Osteocyte (in vitro differentiated cells): Measurements from ENCODE around the gene DOCK1. TPM values are rescaled to one million over a fixed set of nuclear protein-coding genes. Genes with fewer than 3 reads are reported as not detected.

Experiments
- DNase-seq: peaks from one replicate; pipeline ENCODE4 v3.0.0; 2021; ENCODE audit warnings: mixed read lengths; ENCODE audit not compliant: unreplicated experiment; ENCODE audit errors: extremely low spot score
- H3K27ac Mint-ChIP-seq: one replicate; pipeline ENCODE4 v1.8.0; 2021; ENCODE audit warnings: mild to moderate bottlenecking, mixed read lengths; ENCODE audit not compliant: unreplicated experiment
- H3K27me3 Mint-ChIP-seq: one replicate; pipeline ENCODE4 v1.8.0; 2021; ENCODE audit warnings: mixed read lengths; ENCODE audit not compliant: unreplicated experiment
- H3K36me3 Mint-ChIP-seq: one replicate; pipeline ENCODE4 v1.8.0; 2021; ENCODE audit warnings: mixed read lengths; ENCODE audit not compliant: unreplicated experiment
- H3K4me1 Mint-ChIP-seq: one replicate; pipeline ENCODE4 v1.8.0; 2021; ENCODE audit warnings: mixed read lengths; ENCODE audit not compliant: unreplicated experiment
- H3K4me3 Mint-ChIP-seq: one replicate; pipeline ENCODE4 v1.8.0; 2021; ENCODE audit warnings: mild to moderate bottlenecking, moderate library complexity, mixed read lengths; ENCODE audit not compliant: unreplicated experiment
- H3K9me3 Mint-ChIP-seq: one replicate; pipeline ENCODE4 v1.8.0; 2021; ENCODE audit warnings: mixed read lengths; ENCODE audit not compliant: unreplicated experiment
- total RNA-seq: library from RNA; stranded (reverse); gene quantifications from 2 replicates; pipeline ENCODE4 v1.2.1, GENCODE V29; 2021
- TF ChIP-seq, protein P1 (sequence below): fragments of 200-600 bp; sonication (generic); IDR thresholded peaks from 2 replicates; pipeline ENCODE4 v1.5.0; 2021; ENCODE audit warnings: antibody characterized with exemption, mild to moderate bottlenecking, moderate library complexity

The DOCK1 gene
- total RNA-seq, 1 donor from 2014 or later, result 66.3 TPM

DNA sequence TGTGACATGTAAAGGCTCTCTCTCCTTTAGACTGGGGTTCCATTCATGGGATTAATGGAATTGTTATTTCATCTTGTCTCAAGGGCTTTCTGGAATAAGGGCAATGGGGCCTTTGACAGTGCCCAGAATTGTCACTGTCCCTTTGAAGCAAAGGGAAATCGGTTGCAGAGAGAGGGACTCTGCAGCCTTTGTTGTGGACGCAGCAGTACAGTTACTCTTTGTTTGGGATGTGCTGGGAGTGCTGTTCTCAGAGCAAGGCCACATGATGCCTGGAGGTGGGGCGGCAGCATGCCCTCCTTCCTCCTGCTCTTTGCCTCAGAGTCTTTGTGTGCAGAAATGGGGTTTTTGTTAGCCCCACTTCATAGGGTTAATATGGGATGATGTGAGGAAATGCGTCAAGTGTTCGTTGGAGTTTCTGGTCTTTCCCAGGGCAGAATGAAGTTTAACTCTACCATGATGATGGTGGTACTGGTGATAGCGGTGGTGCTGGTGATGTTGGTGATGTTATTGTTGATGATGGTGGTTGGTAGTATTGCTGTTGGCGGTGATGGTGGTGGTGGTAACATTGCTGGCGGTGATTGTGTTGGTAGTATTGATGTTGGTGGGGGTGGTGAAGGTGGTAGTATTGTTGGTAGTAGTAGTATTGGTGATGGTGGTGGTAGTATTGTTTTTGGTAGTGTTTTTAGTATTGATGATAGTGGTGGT lies 45.3 kb downstream of the DOCK1 start:
- peaks cover 5% of the 10 kb centered on the region for H3K4me1 Mint-ChIP-seq
- H3K27ac Mint-ChIP-seq, result no peak overlapping the region
- H3K36me3 Mint-ChIP-seq, result no peaks in the 10 kb centered on the region
- no peak overlapping the region for H3K4me3 Mint-ChIP-seq
- TF ChIP-seq, protein P1, sequence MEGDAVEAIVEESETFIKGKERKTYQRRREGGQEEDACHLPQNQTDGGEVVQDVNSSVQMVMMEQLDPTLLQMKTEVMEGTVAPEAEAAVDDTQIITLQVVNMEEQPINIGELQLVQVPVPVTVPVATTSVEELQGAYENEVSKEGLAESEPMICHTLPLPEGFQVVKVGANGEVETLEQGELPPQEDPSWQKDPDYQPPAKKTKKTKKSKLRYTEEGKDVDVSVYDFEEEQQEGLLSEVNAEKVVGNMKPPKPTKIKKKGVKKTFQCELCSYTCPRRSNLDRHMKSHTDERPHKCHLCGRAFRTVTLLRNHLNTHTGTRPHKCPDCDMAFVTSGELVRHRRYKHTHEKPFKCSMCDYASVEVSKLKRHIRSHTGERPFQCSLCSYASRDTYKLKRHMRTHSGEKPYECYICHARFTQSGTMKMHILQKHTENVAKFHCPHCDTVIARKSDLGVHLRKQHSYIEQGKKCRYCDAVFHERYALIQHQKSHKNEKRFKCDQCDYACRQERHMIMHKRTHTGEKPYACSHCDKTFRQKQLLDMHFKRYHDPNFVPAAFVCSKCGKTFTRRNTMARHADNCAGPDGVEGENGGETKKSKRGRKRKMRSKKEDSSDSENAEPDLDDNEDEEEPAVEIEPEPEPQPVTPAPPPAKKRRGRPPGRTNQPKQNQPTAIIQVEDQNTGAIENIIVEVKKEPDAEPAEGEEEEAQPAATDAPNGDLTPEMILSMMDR, result no peak
- H3K27me3 Mint-ChIP-seq, result no peaks in the 10 kb centered on the region
- peak; percentile 36 for DNase-seq
- no peaks in the 10 kb centered on the region for H3K9me3 Mint-ChIP-seq

DNA sequence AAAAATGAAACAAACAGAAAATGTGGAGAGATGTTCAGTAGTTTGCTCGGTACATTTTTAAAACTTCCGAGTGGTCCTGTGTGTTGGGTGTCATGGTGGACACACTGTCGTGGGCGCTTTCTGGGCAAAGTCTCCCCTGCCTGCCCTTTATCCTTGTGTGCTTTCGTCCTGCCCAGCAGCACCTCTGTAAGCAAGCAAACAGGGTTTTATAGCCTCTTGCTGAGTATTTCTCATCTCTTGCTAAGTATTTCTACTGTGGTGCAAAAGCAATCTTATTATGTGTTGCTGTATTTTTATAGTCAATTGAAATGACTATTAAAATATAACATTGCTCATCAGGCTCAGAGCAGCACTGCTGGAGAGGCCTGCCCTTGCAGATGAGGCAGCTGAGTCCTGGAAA lies 48.7 kb downstream of the DOCK1 start:
- TF ChIP-seq, protein P1, result no peak
- no peak overlapping the region for H3K27ac Mint-ChIP-seq
- H3K36me3 Mint-ChIP-seq, result no peaks in the 10 kb centered on the region
- no peaks in the 10 kb centered on the region for H3K27me3 Mint-ChIP-seq
- no peaks in the 10 kb centered on the region for H3K9me3 Mint-ChIP-seq
- H3K4me1 Mint-ChIP-seq, result peaks cover 10% of the 10 kb centered on the region
- no peak overlapping the region for H3K4me3 Mint-ChIP-seq
- DNase-seq, result peak; percentile 17

- no peaks in the 10 kb centered on the region for H3K9me3 Mint-ChIP-seq
- TF ChIP-seq, protein P1, result no peak
- H3K27me3 Mint-ChIP-seq, result no peaks in the 10 kb centered on the region
- DNase-seq, result no peak
- no peak overlapping the region for H3K27ac Mint-ChIP-seq
- H3K36me3 Mint-ChIP-seq, result no peaks in the 10 kb centered on the region
- H3K4me3 Mint-ChIP-seq, result no peak overlapping the region
- peaks cover 10% of the 10 kb centered on the region for H3K4me1 Mint-ChIP-seq
Measured at GRCh38 chr10:126955396-126955795, 50.2 kb downstream of the DOCK1 start.

DNA sequence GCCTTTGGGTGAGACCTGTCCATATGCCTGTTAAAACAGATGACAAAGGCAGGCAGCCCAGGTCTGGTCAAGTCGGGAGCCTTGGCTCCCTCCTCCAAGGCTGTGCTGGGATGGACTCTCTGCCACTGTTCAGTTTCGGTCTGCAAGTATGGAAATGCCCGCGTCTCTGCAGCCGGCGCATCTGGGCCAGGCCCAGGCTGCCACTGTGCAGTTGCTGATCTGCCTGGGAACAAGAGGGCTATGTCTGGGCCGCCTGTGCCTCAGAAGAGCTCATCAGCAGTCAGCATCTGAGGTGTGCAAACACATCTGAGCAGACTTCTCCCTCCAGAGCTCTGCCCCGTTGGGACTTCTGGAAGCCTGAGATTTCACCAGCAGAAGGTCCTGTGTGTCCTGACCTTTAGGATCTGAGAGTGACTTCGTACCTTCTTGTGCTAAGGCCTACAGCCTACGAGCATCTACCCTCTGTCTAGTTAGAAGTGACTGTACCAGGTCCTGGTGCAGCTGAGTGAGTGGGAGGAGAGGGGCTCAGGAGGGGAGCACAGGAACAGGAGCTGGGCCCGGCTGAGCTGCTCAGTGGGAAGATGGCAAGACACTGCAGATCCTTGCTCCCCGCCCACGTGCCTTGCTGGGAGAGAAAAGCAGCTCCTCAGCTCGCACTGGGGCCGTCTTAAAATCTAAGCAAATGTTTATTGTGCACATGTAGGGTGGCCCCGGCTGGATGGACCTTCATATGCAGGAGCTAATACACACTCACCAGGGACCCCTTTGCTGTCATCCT lies 50.9 kb downstream of the DOCK1 start:
- TF ChIP-seq, protein P1, result no peak
- DNase-seq, result no peak
- Mint-ChIP-seq H3K4me1 (peaks cover 12% of the 10 kb centered on the region), H3K36me3 (no peaks in the 10 kb centered on the region), H3K4me3 (no peak overlapping the region), H3K9me3 (no peaks in the 10 kb centered on the region), H3K27ac (no peak overlapping the region), H3K27me3 (no peaks in the 10 kb centered on the region)

- peak; percentile 73 for DNase-seq
- Mint-ChIP-seq H3K4me1 (peaks cover 12% of the 10 kb centered on the region), H3K36me3 (no peaks in the 10 kb centered on the region), H3K9me3 (no peaks in the 10 kb centered on the region), H3K27ac (no peak overlapping the region), H3K4me3 (no peak overlapping the region), H3K27me3 (no peaks in the 10 kb centered on the region)
- TF ChIP-seq, protein P1, result no peak
Measured at GRCh38 chr10:126956712-126957108, 51.5 kb downstream of the DOCK1 start.
